NCI-H524 (cell line): Measurements from ENCODE around the gene EEFSEC.

Experiments
- DNase-seq, 2 experiments: peaks; one replicate each; lab custom pipeline; 2025; lab: John Stamatoyannopoulos, UW

The EEFSEC gene

DNA sequence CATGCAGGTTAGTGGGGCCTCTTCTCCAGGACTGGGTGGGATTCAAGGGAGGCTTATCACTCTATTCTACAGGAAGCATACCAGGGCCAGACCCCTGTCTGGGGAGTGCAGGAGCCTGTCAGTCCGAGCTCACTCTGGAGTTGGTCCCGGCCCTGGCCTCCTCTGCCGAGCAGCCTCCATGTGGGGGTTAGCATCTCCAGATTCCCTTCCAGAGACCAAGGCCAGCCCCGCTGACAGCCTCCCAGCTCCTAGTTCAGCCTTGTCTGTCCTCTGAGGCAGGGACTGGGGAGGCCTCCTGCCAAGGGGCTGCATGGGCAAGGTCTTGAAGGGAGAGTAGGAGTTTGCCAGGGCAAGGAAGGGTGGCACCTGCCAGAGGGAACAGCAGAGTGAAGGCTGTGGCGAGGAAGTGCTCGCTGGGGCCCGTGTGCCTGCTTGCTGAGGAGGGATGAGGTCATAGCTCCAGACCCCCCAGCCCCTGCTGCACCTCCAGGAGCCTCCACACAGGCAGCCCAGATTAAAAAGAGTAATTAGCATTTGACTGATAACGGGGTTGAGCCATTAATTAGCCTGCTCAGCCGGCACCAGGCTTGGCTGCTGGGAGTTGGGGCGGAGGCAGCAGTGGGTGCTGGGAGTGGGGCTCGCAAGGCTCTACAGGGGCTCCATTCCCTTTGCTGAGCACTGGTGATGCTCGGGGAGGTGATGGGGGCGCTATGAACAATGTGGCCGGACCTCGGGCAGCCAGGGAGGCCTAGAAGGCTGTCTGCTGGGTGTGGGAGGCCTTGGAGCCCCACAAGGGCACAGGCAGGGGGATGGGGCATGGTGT, 259.1 kb downstream of the EEFSEC start:
- DNase-seq: no peak

DNA sequence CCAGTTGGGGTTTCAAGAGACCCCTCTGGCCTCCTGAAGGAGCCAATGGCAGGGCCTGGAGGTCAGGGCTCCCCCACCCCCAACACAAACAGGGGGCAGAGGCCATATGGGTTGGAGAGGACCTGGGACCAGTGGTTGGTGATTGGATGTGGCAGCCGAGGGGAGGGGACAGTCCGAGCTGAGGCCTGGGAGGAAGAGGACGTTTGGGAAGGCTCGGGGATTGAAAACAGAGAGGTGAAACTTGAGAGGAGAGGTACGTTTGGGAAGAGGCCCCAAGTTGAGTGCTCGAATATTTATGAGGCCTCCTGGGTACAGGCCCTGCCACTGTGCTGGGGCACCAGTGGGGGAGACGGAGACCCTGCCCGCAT, 259.7 kb downstream of the EEFSEC start:
- no peak for DNase-seq

DNA sequence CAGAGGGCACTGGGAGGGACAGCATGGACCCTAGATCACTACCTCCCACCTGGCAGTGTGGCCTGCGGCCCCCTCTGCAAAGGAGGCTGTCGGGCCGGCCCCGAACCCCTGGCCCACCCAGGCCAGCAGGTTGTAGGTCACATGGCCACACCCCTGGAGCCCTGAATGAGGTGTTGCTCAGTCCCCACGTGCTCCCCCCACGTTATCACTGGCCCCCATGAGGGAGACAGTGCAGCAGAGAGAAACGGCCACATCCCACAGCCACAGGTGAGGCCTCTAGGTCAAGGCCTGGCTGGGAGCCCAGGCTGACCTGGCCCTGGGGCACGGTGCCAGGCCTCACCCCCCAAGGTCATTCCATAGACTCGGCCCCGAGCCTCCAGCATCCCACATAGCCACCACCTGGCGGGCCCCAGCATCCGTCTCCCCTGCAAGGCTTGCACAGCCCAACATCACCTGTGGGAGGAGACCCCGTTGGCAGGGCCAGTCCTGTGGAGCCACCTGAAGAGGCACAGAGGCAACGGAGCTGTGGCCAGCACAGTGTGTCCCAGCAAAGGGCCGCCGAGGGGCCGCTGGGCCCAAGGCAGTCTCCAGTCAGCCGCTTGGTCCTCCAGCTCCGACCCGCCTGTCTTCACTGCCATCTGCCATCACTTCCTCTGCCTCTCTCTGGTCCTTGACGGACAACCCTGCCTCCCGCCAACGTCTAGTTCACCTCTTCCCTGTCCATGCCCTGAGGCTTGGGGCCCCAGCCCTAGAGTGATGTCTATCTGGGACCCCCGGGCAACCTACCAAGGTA, 260.3 kb downstream of the EEFSEC start:
- no peak for DNase-seq

DNA sequence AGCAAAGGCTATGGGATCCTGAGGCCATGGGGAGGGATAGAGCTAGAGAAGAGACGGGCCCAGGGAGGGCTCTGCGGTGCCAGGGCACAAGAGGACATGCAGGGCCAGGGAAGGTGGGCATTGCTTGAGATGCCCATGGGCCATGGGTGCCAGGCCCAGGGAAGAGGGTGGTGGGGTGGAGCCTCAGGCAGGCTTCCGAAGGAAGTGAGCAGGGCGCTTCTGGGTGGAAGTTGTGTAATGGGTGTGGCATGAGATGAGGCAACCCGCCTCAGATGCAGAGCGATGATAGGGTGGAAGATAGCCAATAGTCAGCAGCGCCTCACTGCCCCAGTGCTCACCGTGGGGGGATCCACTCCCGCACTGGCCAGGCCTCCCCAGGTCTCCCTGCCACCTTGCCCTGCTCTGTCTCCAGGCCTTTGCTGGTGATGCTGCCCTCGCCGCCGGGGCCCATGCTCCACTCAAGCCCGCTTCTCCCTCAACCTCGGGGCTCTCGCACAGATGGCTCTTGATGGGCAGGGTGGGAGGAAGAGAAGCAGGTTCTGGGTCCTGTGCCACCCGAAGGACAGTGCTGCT, 262.0 kb downstream of the EEFSEC start:
- no peak for DNase-seq

DNA sequence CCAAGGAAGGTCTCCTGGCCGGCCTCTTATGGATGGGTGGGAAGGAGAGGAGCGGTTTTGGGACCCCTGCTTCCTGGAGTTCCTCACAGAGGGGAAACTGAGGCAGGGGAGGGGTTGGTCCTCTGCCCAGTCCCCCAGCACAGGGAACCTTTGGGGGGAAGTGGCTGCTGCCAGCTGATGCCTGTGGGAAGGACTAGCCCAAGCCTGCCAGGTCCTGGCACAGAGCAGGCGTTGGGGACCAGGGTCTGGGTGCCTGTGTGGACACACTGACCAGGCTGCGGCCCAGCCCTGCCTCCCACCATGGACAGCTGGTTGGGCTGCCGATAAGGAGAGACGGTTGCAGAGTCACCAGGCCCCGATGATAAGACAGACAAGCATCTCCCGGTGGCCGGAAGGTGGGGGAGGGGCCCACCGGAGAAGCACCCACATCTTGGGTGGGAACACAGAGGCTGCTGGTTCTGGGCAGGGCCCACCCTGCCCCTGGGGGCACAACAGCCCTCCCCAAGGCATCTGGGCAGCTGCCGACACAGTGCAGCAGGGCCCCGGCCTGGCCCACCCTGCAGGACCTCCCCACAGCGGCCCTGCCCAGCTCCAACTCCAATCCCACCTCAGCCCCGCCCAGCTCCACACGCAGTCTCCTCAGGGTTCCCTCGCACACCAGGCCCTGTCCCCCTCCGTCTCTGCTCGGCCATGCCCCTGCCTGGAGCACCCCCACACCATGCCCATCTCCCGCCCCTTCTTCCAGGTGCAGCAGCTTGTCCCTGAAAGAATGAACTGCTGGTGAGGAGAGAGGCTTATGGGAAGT, 262.7 kb downstream of the EEFSEC start:
- no peak for DNase-seq

DNA sequence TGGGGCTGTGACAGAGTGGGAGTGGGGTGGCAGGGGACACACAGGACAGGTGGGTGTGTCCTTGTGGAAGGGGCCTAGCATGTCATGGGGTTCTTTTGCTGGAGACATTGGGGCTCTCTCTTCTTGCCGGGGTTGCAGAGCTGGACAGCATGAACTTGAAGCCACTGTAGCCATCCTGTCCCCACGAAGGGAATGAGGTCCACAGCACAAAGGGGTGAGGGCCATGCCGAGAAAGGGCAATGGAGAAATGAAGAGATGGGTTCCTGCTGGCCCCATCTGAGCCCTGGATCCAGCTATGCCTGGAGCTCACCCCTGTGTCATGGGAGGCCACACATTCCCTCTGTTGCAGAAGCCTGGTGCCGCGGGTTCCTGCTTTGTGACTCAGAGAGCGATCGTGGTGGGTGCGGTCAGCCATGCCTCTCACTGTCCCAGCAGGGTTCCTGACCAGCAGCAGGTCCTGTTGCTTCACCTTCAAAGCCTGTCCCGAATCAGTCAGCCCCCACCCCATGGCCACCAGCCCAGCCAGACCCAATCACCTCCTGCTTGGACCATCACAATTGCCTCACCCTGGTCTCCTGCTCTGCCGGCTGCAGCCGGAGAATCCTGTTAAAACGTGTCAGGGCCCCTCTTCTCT, 263.4 kb downstream of the EEFSEC start:
- DNase-seq: no peak

DNA sequence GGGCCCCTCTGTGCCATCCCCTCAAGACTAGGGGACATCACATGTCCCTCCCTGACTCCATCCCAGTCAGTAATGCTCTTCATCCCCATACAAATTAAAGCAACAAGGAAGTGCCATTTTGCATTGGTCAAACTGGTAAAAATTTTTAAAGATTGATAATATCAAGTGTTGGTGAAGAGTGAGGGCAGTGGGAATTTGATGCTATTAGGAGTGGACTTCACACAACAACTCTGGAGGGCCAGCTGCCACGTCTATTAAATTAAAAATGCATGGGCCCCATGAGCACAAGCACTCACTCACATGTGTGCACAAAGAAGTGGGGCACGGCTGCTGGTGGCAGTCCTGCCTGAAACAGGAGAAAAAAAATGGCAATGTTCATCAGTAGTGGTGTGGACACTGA, 265.6 kb downstream of the EEFSEC start:
- no peak for DNase-seq

DNA sequence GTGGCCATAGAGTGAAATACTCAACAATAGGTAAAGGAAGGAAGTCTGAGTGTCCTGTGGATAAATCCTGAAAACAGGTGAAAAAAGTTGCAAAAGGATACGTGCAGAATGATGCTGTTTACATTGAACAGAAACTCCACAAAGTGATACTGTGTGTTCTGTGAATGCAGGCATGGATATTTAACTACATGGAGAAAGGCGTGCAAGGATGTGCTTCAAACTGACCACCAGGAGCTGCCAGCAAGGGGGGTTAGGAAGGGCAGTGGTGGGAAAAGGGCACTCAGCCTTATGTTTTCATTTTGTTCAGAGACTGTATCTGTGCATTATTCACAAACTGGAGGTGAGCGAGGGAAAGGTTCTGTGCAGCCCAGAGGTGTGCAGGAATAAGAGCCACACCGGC, 266.0 kb downstream of the EEFSEC start:
- no peak for DNase-seq

DNA sequence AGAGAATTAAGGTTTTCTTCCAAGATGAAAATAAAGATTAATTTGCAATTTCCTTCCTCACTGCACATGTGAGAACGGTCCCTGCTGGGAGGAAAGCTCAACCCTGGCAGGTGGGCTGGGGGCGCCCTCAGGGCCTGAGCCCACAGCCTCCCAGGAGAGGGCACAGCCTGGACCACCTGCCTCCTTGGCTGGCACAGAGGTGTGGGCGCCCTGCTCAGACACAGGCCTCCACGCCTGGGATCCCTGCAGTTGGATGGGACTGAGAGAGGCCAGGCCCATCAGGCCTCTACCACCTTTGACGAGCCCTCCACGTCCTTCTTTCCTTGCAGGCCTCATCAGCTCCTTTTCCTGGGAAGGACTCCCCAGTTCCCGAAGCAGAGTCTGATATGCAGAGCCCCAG, 267.0 kb downstream of the EEFSEC start:
- no peak for DNase-seq

DNA sequence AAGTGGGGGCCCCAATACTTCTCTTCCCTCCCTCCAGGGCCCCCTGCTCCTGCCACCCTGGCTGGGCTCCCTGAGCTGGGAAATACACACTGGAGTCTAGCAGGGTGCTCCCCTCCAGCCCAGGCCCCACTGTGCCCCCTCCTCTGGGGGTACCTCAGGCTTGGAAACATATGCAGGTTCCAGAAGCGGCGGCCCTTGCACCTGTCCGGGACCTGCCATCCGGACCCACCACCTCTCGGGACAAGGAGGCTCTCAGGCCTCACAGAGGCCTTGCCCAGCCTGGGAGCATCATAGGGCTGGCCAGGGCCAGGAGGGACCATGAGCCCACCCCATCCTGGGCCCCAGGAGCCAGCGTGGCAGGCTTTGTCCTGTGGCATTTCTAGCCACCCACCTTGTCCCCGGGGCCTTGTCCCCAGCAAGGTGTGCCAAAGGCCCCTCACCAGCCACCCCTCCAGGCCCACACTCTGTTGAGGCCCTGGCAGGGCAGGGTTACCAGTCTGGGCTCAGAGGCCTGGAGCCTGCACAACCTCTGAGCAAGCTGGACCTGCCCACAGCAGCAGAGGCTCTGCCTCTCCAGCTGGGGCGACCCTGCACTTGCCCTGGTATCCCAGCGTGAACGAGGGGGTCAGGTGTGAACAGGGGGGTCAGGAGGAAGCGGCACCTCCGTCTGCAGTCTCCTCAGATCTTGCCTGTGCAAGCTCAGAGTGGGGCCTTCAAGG, 267.6 kb downstream of the EEFSEC start:
- DNase-seq: no peak

DNA sequence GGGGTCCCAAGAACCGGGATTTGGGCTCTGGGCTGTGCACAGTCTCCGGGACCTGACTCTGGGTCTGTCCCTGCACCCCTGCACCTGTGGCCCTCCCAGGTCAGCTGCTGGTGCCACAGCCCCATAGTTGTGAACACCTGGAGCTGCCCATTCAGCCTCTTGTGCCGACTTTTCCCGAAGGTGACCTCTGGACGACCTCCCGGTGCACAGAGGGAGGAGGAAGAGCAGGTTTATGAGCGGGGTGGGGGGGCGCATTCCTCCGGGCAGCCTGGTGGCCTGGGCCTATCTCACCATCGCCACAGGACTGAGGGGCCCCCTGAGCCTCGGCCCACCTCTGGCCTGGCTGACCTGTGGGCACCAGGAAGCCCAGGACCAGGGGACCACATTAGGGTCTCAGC, 268.2 kb downstream of the EEFSEC start:
- DNase-seq: no peak

DNA sequence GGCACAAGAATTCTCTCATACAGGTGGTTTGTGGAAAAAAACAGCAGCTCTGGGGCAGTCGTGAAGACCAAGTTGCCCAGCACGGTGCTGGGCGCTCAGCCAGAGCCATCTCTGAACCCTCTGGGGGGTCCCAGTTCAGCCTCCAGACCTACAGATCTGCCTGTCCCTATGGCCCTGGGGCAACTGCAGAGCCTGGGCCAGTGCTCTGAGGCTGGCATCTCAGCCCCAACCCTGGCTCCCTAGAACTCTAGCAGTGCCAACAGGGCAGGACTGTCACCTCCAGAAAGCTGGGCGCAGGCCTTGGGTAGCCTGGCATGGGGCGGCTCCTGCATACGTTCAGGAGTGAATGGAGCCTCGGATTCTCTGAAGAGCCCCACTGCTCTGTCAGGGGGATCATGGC, 268.7 kb downstream of the EEFSEC start:
- no peak for DNase-seq

DNA sequence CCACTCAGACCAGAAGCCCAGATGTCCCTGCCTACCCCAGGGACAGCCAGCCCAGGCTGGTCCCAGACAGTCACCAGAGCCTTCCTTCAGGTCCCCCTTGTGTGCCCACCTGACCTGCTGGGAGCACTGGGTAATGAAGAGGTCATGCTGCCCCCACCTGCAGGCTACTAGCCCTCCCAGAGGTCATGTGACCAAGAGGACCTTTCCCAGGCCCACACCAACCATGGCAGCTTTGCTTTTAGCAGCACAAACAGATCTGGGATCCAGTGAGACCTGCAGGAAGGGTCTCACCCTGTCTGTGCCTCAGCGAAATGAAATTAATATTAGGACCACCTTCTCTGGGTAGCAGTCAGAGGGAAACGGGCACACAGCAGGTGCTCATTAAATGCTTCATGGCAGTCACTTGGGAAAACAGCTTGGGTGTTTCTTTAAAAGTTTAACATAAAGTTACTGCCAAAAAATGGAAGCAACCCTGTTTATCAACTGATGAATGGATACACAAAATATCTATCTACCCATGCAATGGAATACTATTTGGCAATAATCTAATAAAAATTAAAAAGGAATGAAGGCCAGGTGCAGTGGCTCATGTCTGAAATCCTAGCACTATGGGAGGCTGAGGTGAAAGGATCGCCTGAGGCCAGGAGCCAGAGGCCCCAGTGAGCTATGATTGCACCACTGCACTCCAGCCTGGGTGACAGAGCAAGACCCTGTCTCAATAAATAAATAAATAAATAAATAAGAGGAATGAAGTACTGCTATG, 269.7 kb downstream of the EEFSEC start:
- DNase-seq: no peak

DNA sequence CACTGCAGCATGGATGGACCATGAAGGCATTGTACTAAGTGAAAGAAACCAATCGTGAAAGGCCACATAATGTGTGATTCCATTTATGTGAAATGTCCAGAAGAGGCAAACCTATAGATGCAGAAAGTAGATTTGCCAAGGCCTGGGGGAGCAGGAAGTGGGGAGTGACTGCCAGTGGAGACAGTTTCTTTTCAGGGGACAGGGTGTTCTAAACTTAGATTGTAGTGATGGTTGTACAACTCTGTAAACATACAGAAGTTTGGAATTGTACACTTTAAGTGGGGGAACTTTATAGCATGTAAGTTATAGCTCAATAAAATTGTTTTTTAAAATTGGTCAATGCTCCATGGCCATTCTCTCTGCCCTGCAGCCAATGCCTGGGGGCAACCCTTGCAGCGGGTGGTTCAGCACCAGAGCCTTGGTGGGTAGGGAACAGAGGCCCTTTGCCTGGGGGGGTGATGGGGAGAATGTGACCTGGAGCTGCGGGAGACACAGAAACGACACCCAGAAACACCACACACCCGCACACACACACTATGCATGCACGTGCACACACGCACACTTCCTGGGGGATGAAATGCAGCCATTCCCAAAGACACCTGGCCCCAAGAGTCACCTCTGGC, 270.4 kb downstream of the EEFSEC start:
- DNase-seq: no peak

DNA sequence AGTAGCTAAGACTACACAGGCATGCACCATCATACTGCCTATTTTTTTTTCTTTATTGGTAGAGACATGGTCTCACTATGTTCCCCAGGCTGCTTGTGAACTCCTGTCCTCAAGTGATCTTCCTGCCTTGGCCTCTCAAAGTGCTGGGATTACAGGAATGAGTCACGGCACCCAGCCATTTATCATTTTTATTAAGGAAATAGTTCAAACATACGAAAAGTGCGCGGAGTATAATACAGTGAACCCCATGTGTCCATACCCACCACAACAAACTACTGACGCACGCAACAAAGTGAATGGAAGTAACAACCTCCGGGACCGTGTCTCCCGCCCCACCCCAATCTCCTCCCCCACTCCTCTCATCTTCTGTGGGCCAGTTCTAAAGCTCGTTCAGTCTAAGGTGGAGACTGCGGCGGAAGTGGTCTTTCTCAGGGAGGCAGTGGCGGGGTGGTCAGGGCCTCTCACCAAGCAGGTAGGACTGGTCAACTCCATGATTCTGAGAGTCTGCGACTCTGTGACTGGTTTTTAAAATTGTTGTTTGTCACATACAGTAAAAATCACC, 271.3 kb downstream of the EEFSEC start:
- DNase-seq: no peak

DNA sequence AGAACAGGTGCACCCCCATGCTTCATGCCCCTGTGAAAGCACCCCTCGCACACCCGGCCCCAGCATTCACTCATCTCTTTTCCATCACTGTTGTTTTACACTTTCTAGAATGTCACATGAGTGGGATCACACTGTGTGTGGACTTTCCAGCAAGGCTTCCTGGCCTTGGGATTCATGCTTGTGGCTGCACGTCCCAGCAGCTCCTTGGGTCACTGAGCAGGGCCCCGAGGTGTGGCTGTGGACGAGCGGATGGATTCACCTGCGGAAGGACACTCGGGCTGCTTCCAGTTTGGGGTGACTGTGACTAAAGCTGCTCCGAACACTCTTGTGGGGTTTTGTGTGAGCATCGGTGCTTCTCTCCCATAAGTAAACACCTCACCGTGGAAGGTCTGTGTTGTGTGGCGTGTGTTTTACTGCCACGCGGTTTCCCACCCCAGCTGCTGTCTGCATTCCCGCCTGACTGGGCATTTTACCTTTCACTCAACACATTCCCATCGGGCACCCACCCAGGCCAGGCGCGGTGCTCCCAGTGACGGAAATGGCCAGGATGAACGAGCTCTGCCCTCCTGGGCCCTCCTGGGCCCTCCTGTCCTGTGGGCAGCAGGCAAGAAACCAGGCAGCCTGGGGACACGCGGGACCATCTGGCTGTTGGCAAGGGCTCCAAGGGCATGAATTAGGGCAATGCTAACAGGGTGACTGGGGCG, 272.0 kb downstream of the EEFSEC start:
- peak in 1 of 2 experiments; percentile 20 for DNase-seq

DNA sequence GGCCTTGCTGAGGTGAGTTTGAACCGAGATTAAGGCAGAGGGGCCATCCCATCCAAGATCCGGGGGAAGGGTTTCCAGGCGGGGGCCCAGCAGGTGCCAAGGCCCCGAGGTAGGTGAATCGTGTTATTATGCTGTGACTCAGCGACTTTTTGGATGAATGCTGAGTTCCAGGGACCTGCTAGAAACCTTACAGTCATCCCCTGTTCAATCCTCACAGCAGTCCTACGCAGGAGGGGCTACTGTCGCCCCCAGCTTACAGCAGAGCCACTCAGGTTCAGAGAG, 272.5 kb downstream of the EEFSEC start:
- no peak for DNase-seq

DNA sequence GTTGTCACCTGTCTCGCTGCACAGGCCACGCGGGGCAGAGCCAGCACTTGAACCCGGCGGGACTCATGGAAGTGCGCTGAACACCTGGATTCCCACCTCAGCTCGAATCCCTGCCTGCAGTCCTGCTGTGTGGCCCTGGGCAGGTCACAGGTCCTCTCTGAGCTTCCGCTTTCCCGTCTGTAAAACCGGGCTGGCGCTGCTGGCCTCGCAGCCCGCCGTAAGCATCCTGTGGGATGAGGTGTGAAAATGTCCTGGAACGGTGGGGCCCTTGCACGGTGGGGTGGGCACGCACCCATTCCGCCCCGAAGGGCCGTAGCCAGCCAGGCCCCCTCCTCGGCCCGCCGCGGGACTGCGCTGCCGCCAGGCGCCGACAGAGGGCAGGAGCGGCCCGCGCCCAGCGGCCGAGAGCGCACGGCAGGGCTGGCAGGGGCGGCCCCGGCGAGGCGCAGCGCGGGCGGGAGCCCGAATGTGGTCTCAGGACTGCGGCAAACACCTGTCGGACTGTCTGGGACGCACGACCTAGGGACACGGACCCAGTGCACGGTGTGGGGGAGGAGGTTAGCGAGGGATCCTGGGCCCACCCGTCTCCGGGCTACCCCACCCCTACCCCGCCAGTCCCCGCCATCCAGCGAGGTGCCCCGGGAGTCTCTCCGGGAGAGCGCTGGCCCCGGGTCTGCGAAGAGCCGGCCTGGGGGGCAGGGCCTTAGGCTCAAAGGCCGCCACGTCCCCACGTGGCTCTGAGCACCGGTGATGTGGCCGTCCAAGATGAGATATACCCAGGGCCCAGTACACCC, 273.0 kb downstream of the EEFSEC start:
- DNase-seq: peak in 1 of 2 experiments; percentile 65
